ENCODE data around the gene WDR33.

- peak; percentile 89 for TF ChIP-seq YY1 (IDR thresholded peaks at IDR 0.05; ENCODE audit: insufficient read depth, insufficient read length)
- no peak for TF ChIP-seq SUZ12 (IDR thresholded peaks at IDR 0.05; ENCODE audit: extremely low read depth, insufficient read depth, insufficient read length)
- no peak for TF ChIP-seq ZNF274 (IDR thresholded peaks at IDR 0.05; ENCODE audit: low read depth, low read length)
Measured at GRCh38 chr2:127701193-127701650, 109.7 kb downstream of the WDR33 start, which contains the start of gene SFT2D3.
